ENCODE data around the gene ZNF598.

Gene ZNF598

DNA sequence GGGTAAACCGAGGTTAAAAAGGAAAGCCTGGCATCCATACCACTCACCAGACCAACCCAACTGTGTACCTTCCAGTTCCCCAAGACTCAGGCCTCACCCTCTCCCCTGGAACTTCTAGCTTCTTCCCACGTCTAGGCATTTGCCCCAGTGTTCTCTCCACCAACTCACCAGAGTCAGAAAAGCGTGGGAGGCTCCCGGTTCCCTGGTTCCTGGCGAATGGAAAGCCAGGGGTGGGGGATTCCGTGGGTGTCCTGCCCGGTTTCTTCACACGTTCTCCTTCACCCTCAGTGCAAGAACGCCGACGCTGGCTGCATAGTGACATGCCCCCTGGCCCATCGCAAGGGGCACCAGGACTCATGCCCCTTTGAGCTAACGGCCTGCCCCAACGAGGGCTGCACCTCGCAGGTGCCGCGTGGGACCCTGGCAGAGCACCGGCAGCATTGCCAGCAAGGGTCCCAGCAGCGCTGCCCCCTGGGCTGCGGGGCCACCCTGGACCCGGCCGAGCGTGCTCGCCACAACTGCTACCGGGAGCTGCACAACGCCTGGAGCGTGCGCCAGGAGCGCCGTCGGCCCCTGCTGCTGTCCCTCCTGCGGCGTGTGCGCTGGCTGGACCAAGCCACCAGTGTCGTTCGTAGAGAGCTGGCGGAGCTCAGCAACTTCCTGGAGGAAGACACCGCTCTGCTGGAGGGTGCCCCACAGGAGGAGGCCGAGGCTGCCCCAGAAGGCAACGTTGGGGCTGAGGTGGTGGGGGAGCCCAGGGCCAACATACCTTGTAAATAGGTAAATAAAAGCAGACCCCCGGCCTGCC is 41.3 kb downstream of the ZNF598 start:
- no peak for TF ChIP-seq ZFX (IDR thresholded peaks at IDR 0.05; ENCODE audit: borderline replicate concordance)
- TF ChIP-seq, protein P1, sequence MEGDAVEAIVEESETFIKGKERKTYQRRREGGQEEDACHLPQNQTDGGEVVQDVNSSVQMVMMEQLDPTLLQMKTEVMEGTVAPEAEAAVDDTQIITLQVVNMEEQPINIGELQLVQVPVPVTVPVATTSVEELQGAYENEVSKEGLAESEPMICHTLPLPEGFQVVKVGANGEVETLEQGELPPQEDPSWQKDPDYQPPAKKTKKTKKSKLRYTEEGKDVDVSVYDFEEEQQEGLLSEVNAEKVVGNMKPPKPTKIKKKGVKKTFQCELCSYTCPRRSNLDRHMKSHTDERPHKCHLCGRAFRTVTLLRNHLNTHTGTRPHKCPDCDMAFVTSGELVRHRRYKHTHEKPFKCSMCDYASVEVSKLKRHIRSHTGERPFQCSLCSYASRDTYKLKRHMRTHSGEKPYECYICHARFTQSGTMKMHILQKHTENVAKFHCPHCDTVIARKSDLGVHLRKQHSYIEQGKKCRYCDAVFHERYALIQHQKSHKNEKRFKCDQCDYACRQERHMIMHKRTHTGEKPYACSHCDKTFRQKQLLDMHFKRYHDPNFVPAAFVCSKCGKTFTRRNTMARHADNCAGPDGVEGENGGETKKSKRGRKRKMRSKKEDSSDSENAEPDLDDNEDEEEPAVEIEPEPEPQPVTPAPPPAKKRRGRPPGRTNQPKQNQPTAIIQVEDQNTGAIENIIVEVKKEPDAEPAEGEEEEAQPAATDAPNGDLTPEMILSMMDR (IDR thresholded peaks at IDR 0.05): no peak

DNA sequence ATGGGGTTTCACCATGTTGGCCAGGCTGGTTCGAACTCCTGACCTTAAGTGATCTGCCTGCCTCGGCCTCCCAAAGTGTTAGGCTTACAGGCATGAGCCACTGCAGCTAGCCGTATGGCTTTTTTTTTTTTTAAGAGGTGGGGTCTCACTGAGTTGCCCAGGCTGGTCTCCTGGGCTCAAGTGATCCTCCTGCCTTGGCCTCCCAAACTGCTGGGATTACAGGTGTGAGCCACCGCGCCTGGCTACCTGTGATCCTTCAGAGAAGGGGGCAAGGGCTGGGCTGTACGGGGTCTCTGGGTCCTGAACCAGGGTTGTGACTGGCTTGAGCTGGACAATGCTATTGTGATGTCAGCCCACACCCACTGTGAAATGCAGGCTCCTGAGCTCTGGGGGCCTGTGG is 43.2 kb downstream of the ZNF598 start, which contains the start of gene RNF151:
RNF151 (plus strand) TSS at position 397 of the 400 bp plus-strand sequence. CDS start 26 bp downstream, outside the sequence.
- peak within 1 kb of the TSS; percentile 96 for H3K27ac ChIP-seq
- TF ChIP-seq, protein P1 (IDR thresholded peaks at IDR 0.05): no peak
- TF ChIP-seq ZFX (IDR thresholded peaks at IDR 0.05; ENCODE audit: borderline replicate concordance): no peak

More for the DNA sequence above, 41.3 kb downstream of the ZNF598 start:
- no peak overlapping the region for H3K27ac ChIP-seq

DNA sequence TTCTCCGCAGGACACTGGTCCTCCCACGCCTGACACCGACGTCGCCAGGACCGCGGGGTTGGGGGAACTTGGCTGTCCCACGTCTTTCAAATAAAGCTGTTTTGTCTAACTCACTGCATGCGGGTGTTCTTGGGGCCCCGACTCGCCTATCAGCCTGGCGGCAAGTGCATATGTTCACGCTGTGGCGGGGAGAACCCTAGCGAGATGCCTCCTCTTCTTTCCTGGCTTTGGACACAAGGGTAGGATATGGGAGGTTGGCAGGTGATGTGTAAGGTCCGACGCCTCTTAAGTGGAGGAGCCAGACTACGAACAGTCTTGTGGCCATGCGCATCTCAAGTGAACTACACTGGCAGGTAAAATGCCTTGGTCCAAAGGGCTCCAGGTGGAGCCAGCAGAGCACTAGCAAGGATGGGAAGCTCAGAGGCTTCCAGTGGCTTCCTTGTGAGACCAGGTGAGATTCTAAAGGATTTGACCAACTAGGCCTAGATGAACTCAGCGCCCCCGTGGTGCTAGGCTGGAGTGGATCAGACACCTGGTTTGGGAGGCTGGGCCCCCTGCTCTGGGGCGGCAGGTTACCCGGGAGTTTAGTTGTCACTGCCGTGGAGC is 44.1 kb downstream of the ZNF598 start:
- TF ChIP-seq, protein P1 (IDR thresholded peaks at IDR 0.05): no peak
- no peak for TF ChIP-seq ZFX (IDR thresholded peaks at IDR 0.05; ENCODE audit: borderline replicate concordance)
- H3K27ac ChIP-seq: peak overlapping the region; percentile 96

DNA sequence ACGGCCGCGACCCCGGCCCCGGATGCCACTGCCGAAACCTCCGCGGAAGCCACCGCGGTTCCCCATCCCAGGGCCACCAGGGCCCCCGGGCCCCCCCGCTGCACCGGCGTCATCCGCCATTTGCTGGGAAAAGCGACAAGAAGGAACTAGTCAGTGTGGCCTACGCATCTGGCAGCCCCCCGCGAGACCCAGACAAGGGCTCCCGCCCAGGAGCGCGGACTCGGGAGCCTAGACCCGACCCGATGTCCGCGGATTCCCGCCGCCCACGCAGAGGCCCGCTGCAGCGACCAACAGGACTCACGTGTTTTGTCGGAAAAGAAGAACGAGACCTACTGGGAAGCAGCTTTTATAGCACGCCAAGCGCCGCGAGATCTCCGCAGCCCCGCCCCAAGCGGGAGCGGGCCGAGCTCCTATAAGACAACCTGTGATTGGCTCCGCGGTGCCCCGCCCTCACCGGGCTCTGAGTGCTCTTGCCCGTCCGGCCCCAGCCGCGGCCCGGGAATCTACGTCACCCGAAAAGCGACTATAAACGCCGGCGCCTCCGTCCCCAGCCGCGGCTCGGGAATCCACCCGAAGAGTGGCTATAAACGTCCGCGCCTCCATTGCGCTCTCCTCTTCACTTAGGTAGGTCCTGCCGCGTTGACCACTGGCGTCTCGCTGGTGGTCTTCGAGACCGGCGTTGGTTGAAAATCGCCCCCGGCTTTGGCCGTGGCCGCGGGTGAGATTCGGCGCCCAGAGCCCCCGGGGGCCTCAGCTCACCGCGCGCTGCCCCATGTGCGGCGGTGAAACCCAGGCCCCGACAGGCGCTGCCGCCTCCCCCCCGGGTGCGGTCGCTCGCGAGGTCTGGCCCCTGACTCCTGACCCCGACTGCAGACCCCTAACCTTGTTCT is 44.9 kb downstream of the ZNF598 start, which contains the start of gene RPS2:
RPS2 (minus strand) TSS at position 321 of the 890 bp plus-strand sequence; CDS start at position 120, 201 bp downstream.
- H3K27ac ChIP-seq: peak within 1 kb of the TSS; percentile 96
- TF ChIP-seq, protein P1 (IDR thresholded peaks at IDR 0.05): peak; percentile 23; the same call in 1 of the 2 replicates
- no peak for TF ChIP-seq ZFX (IDR thresholded peaks at IDR 0.05; ENCODE audit: borderline replicate concordance)

DNA sequence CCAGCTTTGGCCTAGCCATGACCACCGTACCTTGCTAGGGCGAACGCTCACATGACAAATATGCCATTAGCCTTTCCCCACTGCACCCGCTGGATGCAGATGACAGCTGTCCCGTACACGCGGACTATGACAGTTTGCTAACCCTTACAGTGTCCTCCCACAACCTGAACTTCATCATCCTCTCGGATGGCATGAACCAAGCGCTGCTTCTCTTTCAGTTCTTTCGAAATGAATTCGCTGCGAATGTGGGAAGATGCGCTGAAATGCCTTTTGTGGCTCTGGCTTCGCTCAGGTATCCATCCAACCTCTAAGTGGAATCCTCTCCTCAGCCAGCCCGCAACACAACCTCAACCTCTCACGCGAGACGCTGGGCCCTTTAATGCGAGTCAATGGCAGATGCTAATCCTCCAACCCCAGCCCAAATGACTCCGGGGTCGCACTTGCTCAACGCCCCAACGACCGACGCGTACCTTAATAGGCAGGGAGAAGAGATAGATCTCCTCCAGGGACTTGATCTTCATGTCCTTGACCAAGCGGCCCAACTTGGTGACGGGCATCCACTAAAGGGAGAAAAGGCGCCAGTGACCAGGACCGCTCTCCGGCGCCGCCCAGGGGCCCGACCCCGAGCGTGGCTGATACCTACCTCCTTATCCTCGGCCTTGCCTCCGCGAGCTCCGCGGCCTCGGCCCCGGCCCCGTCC is 45.7 kb downstream of the ZNF598 start:
- TF ChIP-seq, protein P1 (IDR thresholded peaks at IDR 0.05): peak; percentile 58
- no peak for TF ChIP-seq ZFX (IDR thresholded peaks at IDR 0.05; ENCODE audit: borderline replicate concordance)
- H3K27ac ChIP-seq: peak overlapping the region; percentile 96

DNA sequence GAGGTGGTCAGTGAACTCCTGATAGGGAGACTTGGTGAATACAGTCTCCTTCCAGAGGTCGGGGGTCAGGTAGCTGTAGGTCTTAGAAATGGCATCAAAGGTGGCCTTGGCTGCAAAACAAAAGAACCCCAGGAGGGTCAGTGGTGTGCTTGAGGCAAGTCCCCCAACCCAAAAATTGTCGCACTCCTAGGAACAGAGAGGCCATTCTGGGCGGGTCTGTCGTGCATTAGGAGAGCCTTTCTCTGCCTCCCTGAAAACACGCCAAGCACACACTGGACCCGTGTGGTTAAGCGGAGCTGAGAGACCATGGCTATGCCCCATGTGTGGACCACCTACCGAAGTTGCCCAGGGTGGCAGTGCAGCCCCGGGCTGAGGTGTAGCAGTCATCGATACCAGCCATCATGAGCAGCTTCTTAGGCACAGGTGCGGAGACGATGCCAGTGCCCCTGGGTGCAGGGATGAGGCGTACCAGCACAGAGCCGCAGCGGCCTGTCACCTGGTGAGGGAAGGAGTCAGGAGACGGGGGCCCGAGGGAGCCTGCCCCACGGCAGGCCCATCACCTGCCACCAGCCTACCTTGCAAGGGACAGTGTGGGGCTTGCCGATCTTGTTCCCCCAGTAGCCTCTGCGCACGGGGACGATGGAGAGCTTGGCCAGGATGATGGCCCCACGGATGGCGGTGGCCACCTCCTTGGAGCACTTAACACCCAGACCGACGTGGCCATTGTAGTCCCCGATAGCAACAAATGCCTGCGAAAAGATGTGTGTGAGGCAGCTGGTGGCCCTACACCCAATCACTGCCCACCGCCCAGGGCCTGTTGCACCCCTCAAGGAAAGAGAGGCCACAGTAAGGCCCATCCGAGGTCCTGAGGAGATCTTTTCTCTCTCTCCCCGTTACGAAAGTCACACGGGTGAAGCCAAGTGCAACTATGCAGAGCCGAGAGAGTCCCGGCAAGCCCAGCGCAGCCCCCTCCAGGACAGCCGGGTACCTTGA is 47.2 kb downstream of the ZNF598 start:
- H3K27ac ChIP-seq: peak overlapping the region; percentile 96

Data from 22Rv1 (cell line).